Measurements from ENCODE around the gene EPHX1.
A peak's percentile ranks its signal among the peaks of the same experiment; 100 is the strongest.

The EPHX1 gene

GRCh38 chr1:225873281-225873850, 63.4 kb downstream of the EPHX1 start:
- Mint-ChIP-seq H3K27me3 (no peaks in the 10 kb centered on the region), H3K9me3 (no peaks in the 10 kb centered on the region), H3K4me3 (peak overlapping the region in 1 of 2 donors; percentile 41), H3K36me3 (ENCODE audit: insufficient read depth) (peaks cover 83% of the 10 kb centered on the region), H3K4me1 (ENCODE audit: low read depth in 2 of 2) (peaks cover 38 to 47% of the 10 kb centered on the region in 2 donors), H3K27ac (peak overlapping the region; percentile 44 to 52)
- DNase-seq: no peak
- ATAC-seq (replicated peaks): no peak

GRCh38 chr1:225874431-225874830, 64.5 kb downstream of the EPHX1 start:
- H3K4me1 Mint-ChIP-seq (ENCODE audit: low read depth in 2 of 2): peaks cover 48 to 54% of the 10 kb centered on the region in 2 donors
- H3K27me3 Mint-ChIP-seq: no peaks in the 10 kb centered on the region
- no peak for ATAC-seq (replicated peaks)
- no peaks in the 10 kb centered on the region for H3K9me3 Mint-ChIP-seq
- H3K4me3 Mint-ChIP-seq: no peak overlapping the region
- H3K36me3 Mint-ChIP-seq (ENCODE audit: insufficient read depth): peaks cover 73% of the 10 kb centered on the region
- no peak for DNase-seq
- peak overlapping the region; percentile 13 to 60 for H3K27ac Mint-ChIP-seq

- H3K9me3 Mint-ChIP-seq: no peaks in the 10 kb centered on the region
- H3K36me3 Mint-ChIP-seq (ENCODE audit: insufficient read depth): peaks cover 66% of the 10 kb centered on the region
- no peak for DNase-seq
- H3K27ac Mint-ChIP-seq: peak overlapping the region; percentile 13 to 60
- H3K27me3 Mint-ChIP-seq: no peaks in the 10 kb centered on the region
- peak; percentile 23 for ATAC-seq (replicated peaks)
- H3K4me3 Mint-ChIP-seq: no peak overlapping the region
- H3K4me1 Mint-ChIP-seq (ENCODE audit: low read depth in 2 of 2): peaks cover 55 to 61% of the 10 kb centered on the region in 2 donors
These were observed 65.3 kb downstream of the EPHX1 start for GRCh38 chr1:225875044-225875815.

- Mint-ChIP-seq H3K36me3 (ENCODE audit: insufficient read depth) (peaks cover 50% of the 10 kb centered on the region), H3K9me3 (no peaks in the 10 kb centered on the region), H3K4me3 (peak overlapping the region; percentile 51 to 91), H3K27ac (peak overlapping the region; percentile 49 to 67), H3K27me3 (no peaks in the 10 kb centered on the region), H3K4me1 (ENCODE audit: low read depth in 2 of 2) (peaks cover 59 to 64% of the 10 kb centered on the region in 2 donors)
- no peak for DNase-seq
- ATAC-seq (replicated peaks): no peak
These were observed 67.1 kb downstream of the EPHX1 start for GRCh38 chr1:225876900-225877510.

GRCh38 chr1:225877580-225877979, 67.7 kb downstream of the EPHX1 start:
- Mint-ChIP-seq H3K4me3 (peak overlapping the region; percentile 51 to 91), H3K27ac (peak overlapping the region; percentile 49 to 67), H3K27me3 (no peaks in the 10 kb centered on the region), H3K4me1 (ENCODE audit: low read depth in 2 of 2) (peaks cover 58 to 64% of the 10 kb centered on the region in 2 donors), H3K9me3 (no peaks in the 10 kb centered on the region), H3K36me3 (ENCODE audit: insufficient read depth) (peaks cover 47% of the 10 kb centered on the region)
- ATAC-seq (replicated peaks): no peak
- DNase-seq: no peak

- peaks cover 57 to 67% of the 10 kb centered on the region in 2 donors for H3K4me1 Mint-ChIP-seq (ENCODE audit: low read depth in 2 of 2)
- H3K27me3 Mint-ChIP-seq: no peaks in the 10 kb centered on the region
These were observed 68.4 kb downstream of the EPHX1 start for GRCh38 chr1:225878282-225878681.

GRCh38 chr1:225879521-225880221, 69.7 kb downstream of the EPHX1 start:
- H3K36me3 Mint-ChIP-seq (ENCODE audit: insufficient read depth): peaks cover 37% of the 10 kb centered on the region
- H3K4me1 Mint-ChIP-seq (ENCODE audit: low read depth in 2 of 2): peaks cover 58 to 63% of the 10 kb centered on the region in 2 donors
- no peaks in the 10 kb centered on the region for H3K27me3 Mint-ChIP-seq
- ATAC-seq (replicated peaks) (no peak), DNase-seq (no peak)
- no peaks in the 10 kb centered on the region for H3K9me3 Mint-ChIP-seq
- H3K27ac Mint-ChIP-seq: peak overlapping the region; percentile 67 to 91
- H3K4me3 Mint-ChIP-seq: peak overlapping the region; percentile 91 to 93

More at GRCh38 chr1:225878282-225878681, 68.4 kb downstream of the EPHX1 start:
- Mint-ChIP-seq H3K9me3 (no peaks in the 10 kb centered on the region), H3K4me3 (peak overlapping the region; percentile 91 to 93), H3K36me3 (ENCODE audit: insufficient read depth) (peaks cover 42% of the 10 kb centered on the region), H3K27ac (peak overlapping the region; percentile 67 to 91)
- DNase-seq (no peak), ATAC-seq (replicated peaks) (no peak)

- ATAC-seq (replicated peaks): no peak
- H3K4me3 Mint-ChIP-seq: peak overlapping the region; percentile 91 to 93
- DNase-seq: no peak
- H3K4me1 Mint-ChIP-seq (ENCODE audit: low read depth in 2 of 2): peaks cover 56 to 63% of the 10 kb centered on the region in 2 donors
- H3K9me3 Mint-ChIP-seq: no peaks in the 10 kb centered on the region
- peak overlapping the region; percentile 67 to 91 for H3K27ac Mint-ChIP-seq
- H3K36me3 Mint-ChIP-seq (ENCODE audit: insufficient read depth): peaks cover 31% of the 10 kb centered on the region
- no peaks in the 10 kb centered on the region for H3K27me3 Mint-ChIP-seq
These were observed 70.3 kb downstream of the EPHX1 start for GRCh38 chr1:225880222-225880588.

GRCh38 chr1:225880636-225881035, 70.7 kb downstream of the EPHX1 start:
- DNase-seq: no peak
- H3K4me1 Mint-ChIP-seq (ENCODE audit: low read depth in 2 of 2): peaks cover 52 to 59% of the 10 kb centered on the region in 2 donors

GRCh38 chr1:225881081-225881958, 71.4 kb downstream of the EPHX1 start:
- DNase-seq (peak in 1 of 3 experiments; percentile 21), ATAC-seq (replicated peaks) (peak; percentile 45)
- Mint-ChIP-seq H3K27me3 (no peaks in the 10 kb centered on the region), H3K27ac (peak overlapping the region; percentile 67 to 91), H3K9me3 (no peaks in the 10 kb centered on the region), H3K4me3 (peak overlapping the region; percentile 91 to 93), H3K4me1 (ENCODE audit: low read depth in 2 of 2) (peaks cover 47 to 52% of the 10 kb centered on the region in 2 donors), H3K36me3 (ENCODE audit: insufficient read depth) (peaks cover 20% of the 10 kb centered on the region)

More at GRCh38 chr1:225880636-225881035, 70.7 kb downstream of the EPHX1 start:
- Mint-ChIP-seq H3K36me3 (ENCODE audit: insufficient read depth) (peaks cover 27% of the 10 kb centered on the region), H3K27me3 (no peaks in the 10 kb centered on the region), H3K4me3 (peak overlapping the region; percentile 91 to 93), H3K27ac (peak overlapping the region; percentile 67 to 91), H3K9me3 (no peaks in the 10 kb centered on the region)
- no peak for ATAC-seq (replicated peaks)

- peaks cover 44 to 49% of the 10 kb centered on the region in 2 donors for H3K4me1 Mint-ChIP-seq (ENCODE audit: low read depth in 2 of 2)
- no peaks in the 10 kb centered on the region for H3K27me3 Mint-ChIP-seq
- peaks cover 12% of the 10 kb centered on the region for H3K36me3 Mint-ChIP-seq (ENCODE audit: insufficient read depth)
- ATAC-seq (replicated peaks) (peak; percentile 83), DNase-seq (peak; percentile 87 to 90 (median 88))
- H3K9me3 Mint-ChIP-seq: no peaks in the 10 kb centered on the region
- peak within 1 kb of the TSS; percentile 67 to 91 for H3K27ac Mint-ChIP-seq
- H3K4me3 Mint-ChIP-seq: peak within 1 kb of the TSS; percentile 91 to 93
These were observed 72.2 kb downstream of the EPHX1 start, which contains the start of gene TMEM63A for GRCh38 chr1:225881959-225882693. Gene TMEM63A, minus strand, starts transcription at chr1:225882380. Its CDS starts 4,800 bp downstream, at chr1:225877580.

All from effector memory CD8-positive, alpha-beta T cell (primary cell).